ENCODE results near the gene ACAP3. TPM values are rescaled to one million over a fixed set of nuclear protein-coding genes. Genes with fewer than 3 reads are reported as not detected.
A peak's percentile ranks its signal among the peaks of the same experiment; 100 is the strongest.
"Not testable (repeated sequence)": the region's sequence is repeated elsewhere in the genome, so short reads cannot be mapped to it uniquely, and the experiment has no call there.

The ACAP3 gene
- total and polyA plus RNA-seq, 7 experiments from 2014 or later, result 3.2 to 70.8 (median 55.1) TPM

DNA sequence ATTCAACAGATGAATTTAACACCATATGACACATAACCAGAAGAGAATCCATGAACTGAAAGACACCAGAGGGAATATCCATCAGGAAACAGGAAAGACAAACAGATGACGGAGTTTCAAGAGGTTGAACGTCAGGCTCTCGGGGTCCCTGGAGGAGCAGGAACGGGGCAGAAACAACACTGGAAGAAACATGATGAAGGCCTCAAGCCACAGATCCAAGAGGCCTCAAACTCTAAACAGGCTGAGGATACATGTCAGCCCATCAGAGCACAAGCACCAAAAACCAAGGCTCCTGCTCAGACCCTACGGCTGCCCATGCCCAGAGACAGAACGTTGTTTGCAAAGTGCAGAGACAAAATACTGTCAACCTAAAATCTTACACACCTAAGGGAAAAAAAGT is 9.7 kb upstream of the ACAP3 start:
- no peak for ATAC-seq
- H3K27ac Mint-ChIP-seq, result peak overlapping the region in 2 of 9 donors; percentile 51 to 60
- peaks cover 0 to 4% (median 2%) of the 10 kb centered on the region in 5 donors for H3K36me3 Mint-ChIP-seq
- ChIA-PET CTCF (no interaction called here), POLR2A (no interaction called here)
- Histone ChIP-seq H3K9me3 (ENCODE audit: control insufficient read depth in 2 of 3, low read length in 3 of 3) (no peaks in the 10 kb centered on the region), H3K4me3 (ENCODE audit: low read length) (no peak overlapping the region), H3K27ac (ENCODE audit: low read depth, low read length) (no peak overlapping the region), H3K4me1 (ENCODE audit: control insufficient read depth in 2 of 2, insufficient read depth in 2 of 2, low read length in 2 of 2) (peaks cover 0 to 6% of the 10 kb centered on the region in 2 donors), H3K36me3 (ENCODE audit: control insufficient read depth in 2 of 3, insufficient read depth in 3 of 3, low read length in 3 of 3) (peaks cover 0 to 65% (median 4%) of the 10 kb centered on the region in 3 experiments), H3K27me3 (ENCODE audit: control insufficient read depth in 2 of 2, insufficient read depth in 2 of 2, low read length in 2 of 2) (no peaks in the 10 kb centered on the region)
- H3K27me3 Mint-ChIP-seq, result no peaks in the 10 kb centered on the region
- intact Hi-C loops (cut with micrococcal nuclease), result no loop called here
- no peak overlapping the region for H3K4me3 Mint-ChIP-seq
- H3K4me1 Mint-ChIP-seq, result peaks cover 6 to 24% (median 16%) of the 10 kb centered on the region in 7 donors
- no peak for DNase-seq
- peaks cover 0 to 3% (median 0%) of the 10 kb centered on the region in 11 donors for H3K9me3 Mint-ChIP-seq

DNA sequence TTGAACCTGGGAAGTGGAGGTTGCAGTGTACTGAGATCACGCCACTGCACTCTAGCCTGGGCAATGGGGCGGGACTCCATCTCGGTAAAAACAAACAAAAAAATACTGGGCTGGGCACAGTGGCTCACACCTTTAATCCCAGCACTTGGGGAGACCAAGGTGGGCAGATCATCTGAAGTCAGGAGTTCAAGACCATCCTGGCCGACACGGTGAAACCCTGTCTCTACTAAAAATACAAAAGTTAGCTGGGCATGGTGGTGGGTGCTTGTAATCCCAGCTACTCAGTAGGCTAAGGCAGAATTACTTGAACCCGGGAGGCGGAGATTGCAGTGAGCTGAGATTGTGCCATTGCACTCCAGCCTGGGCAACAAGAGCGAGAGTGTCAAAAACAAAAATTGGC is 8.5 kb upstream of the ACAP3 start:
- POLR2A ChIA-PET; ATAC-seq; H3K4me1 ChIP-seq (ENCODE audit: control insufficient read depth in 2 of 2, insufficient read depth in 2 of 2, low read length in 2 of 2); H3K27ac Mint-ChIP-seq; H3K9me3 ChIP-seq (ENCODE audit: control insufficient read depth in 2 of 3, low read length in 3 of 3); H3K9me3 Mint-ChIP-seq; H3K27me3 Mint-ChIP-seq; DNase-seq; H3K36me3 Mint-ChIP-seq; H3K27ac ChIP-seq (ENCODE audit: low read depth, low read length); intact Hi-C loops (cut with micrococcal nuclease); H3K4me3 Mint-ChIP-seq; CTCF ChIA-PET; H3K27me3 ChIP-seq (ENCODE audit: control insufficient read depth in 2 of 2, insufficient read depth in 2 of 2, low read length in 2 of 2); H3K4me3 ChIP-seq (ENCODE audit: low read length): not testable (repeated sequence)
- peaks cover 0 to 12% (median 11%) of the 10 kb centered on the region in 7 donors for H3K4me1 Mint-ChIP-seq
- H3K36me3 ChIP-seq (ENCODE audit: control insufficient read depth in 2 of 3, insufficient read depth in 3 of 3, low read length in 3 of 3), result peaks cover 0 to 74% (median 4%) of the 10 kb centered on the region in 3 experiments

DNA sequence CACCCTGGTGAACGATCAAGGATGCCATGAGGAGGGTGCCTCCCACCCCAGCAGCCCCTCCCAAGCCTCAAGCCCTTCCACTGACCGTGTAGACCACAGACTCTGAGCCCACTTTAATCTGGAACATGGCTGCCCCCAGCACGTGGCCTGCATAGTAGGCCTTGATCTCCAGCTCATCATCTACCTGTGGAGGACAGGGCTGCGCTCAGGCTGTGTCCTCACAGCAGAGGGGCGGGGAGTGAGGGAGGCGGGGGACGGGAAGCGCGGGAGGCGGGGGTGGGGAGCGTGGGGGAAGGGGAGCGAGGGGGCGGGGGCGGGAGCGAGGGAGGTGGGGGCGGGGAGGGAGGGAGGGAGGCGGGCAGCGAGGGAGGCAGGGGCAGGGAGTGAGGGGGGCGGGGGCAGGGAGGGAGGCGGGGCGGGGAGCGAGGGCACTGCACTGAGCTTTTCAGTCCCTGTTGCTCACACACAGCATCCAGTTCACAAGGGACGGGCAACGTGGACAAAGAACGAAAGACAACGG is 7.8 kb upstream of the ACAP3 start:
- Histone ChIP-seq H3K4me3 (ENCODE audit: low read length) (no peak overlapping the region), H3K27ac (ENCODE audit: low read depth, low read length) (no peak overlapping the region), H3K9me3 (ENCODE audit: control insufficient read depth in 2 of 3, low read length in 3 of 3) (no peaks in the 10 kb centered on the region), H3K4me1 (ENCODE audit: control insufficient read depth in 2 of 2, insufficient read depth in 2 of 2, low read length in 2 of 2) (no peaks in the 10 kb centered on the region), H3K27me3 (ENCODE audit: control insufficient read depth in 2 of 2, insufficient read depth in 2 of 2, low read length in 2 of 2) (no peaks in the 10 kb centered on the region), H3K36me3 (ENCODE audit: control insufficient read depth in 2 of 3, insufficient read depth in 3 of 3, low read length in 3 of 3) (peaks cover 0 to 74% (median 4%) of the 10 kb centered on the region in 3 experiments)
- DNase-seq (no peak), ATAC-seq (no peak)
- no peaks in the 10 kb centered on the region for H3K27me3 Mint-ChIP-seq
- ChIA-PET POLR2A (no interaction called here), CTCF (no interaction called here)
- no peak overlapping the region for H3K4me3 Mint-ChIP-seq
- intact Hi-C loops (cut with micrococcal nuclease), result no loop called here
- H3K4me1 Mint-ChIP-seq, result peaks cover 0 to 11% (median 10%) of the 10 kb centered on the region in 7 donors
- H3K27ac Mint-ChIP-seq, result no peak overlapping the region
- H3K9me3 Mint-ChIP-seq, result no peaks in the 10 kb centered on the region
- H3K36me3 Mint-ChIP-seq, result peaks cover 0 to 5% (median 2%) of the 10 kb centered on the region in 5 donors

DNA sequence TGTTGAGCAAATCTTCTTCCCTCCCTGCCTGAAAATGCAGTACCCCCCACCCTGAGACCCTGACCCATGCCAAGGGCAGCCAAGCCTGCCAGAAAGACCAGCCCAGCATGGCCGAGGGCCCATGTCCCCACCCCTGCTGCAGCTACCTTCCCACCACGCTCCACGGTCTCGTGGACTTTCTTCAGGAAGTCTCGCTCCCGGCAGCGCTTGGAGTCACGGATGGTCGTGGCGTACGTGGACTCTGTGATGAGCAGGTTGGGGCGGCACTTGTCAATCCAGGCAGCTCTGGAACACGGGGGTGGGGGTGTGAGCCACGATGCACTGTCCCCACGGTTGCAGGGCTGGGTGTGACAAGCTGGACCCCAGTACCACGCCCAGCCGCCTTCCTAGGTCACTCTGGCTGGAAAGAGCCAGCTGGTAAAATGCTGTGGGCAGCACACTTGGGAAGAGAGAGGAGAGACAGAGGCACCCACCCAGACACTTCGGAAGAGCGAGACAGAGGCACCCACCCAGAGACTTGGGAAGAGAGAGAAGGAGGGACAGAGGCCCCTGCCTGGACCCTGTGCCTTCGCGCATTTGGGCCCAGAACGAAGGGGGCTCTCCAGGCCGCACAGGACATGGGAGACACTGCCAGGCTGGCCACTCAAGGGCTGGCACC is 7.1 kb upstream of the ACAP3 start:
- ChIA-PET CTCF (no interaction called here), POLR2A (interaction anchor here (0.6 to 0.7 kb wide), 2 partner anchors 14 kb away, joined by 3 read pairs; no protein-coding TSS in a partner anchor)
- Mint-ChIP-seq H3K27me3 (no peaks in the 10 kb centered on the region), H3K9me3 (no peaks in the 10 kb centered on the region), H3K4me1 (peaks cover 0 to 9% (median 5%) of the 10 kb centered on the region in 7 donors), H3K27ac (no peak overlapping the region), H3K36me3 (peaks cover 0 to 5% (median 2%) of the 10 kb centered on the region in 5 donors), H3K4me3 (no peak overlapping the region)
- peaks cover 0 to 73% (median 4%) of the 10 kb centered on the region in 3 experiments for H3K36me3 ChIP-seq (ENCODE audit: control insufficient read depth in 2 of 3, insufficient read depth in 3 of 3, low read length in 3 of 3)
- H3K4me1 ChIP-seq (ENCODE audit: control insufficient read depth in 2 of 2, insufficient read depth in 2 of 2, low read length in 2 of 2), result peaks cover 0 to 1% of the 10 kb centered on the region in 2 donors
- H3K9me3 ChIP-seq (ENCODE audit: control insufficient read depth in 2 of 3, low read length in 3 of 3), result no peaks in the 10 kb centered on the region
- no peak overlapping the region for H3K27ac ChIP-seq (ENCODE audit: low read depth, low read length)
- no peak for ATAC-seq
- H3K27me3 ChIP-seq (ENCODE audit: control insufficient read depth in 2 of 2, insufficient read depth in 2 of 2, low read length in 2 of 2), result no peaks in the 10 kb centered on the region
- no peak overlapping the region for H3K4me3 ChIP-seq (ENCODE audit: low read length)
- intact Hi-C loops (cut with micrococcal nuclease), result no loop called here
- DNase-seq, result no peak

DNA sequence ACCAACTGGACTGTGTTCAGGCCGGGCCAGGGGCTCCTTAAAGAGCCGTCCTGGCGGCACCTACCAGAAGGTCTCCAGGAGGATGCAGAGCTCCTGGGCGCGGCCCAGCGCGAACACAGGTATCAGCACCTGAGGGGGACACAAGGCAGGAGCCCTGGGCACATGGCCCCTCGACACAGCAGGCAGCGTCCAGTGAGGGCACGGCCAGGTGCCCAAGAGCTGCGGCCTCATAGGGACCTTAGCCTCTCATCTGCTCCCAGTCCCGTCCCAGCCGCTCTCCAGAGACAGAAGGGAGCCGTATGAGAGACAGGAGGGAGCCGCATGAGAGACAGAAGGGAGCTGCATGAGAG is 6.5 kb upstream of the ACAP3 start:
- Mint-ChIP-seq H3K27me3 (no peaks in the 10 kb centered on the region), H3K36me3 (peaks cover 0 to 4% (median 0%) of the 10 kb centered on the region in 5 donors), H3K4me3 (no peak overlapping the region), H3K4me1 (peaks cover 0 to 5% (median under 1%) of the 10 kb centered on the region in 7 donors), H3K27ac (no peak overlapping the region), H3K9me3 (no peaks in the 10 kb centered on the region)
- Histone ChIP-seq H3K27ac (ENCODE audit: low read depth, low read length) (no peak overlapping the region), H3K27me3 (ENCODE audit: control insufficient read depth in 2 of 2, insufficient read depth in 2 of 2, low read length in 2 of 2) (no peaks in the 10 kb centered on the region), H3K9me3 (ENCODE audit: control insufficient read depth in 2 of 3, low read length in 3 of 3) (no peaks in the 10 kb centered on the region), H3K4me3 (ENCODE audit: low read length) (no peak overlapping the region), H3K4me1 (ENCODE audit: control insufficient read depth in 2 of 2, insufficient read depth in 2 of 2, low read length in 2 of 2) (peaks cover 2 to 7% of the 10 kb centered on the region in 2 donors), H3K36me3 (ENCODE audit: control insufficient read depth in 2 of 3, insufficient read depth in 3 of 3, low read length in 3 of 3) (peaks cover 0 to 67% (median 4%) of the 10 kb centered on the region in 3 experiments)
- ChIA-PET CTCF (no interaction called here), POLR2A (interaction anchor here (0.6 kb wide), 1 partner anchor 13 kb away, joined by 3 read pairs; no protein-coding TSS in a partner anchor)
- intact Hi-C loops (cut with micrococcal nuclease), result no loop called here
- no peak for DNase-seq
- ATAC-seq, result no peak

DNA sequence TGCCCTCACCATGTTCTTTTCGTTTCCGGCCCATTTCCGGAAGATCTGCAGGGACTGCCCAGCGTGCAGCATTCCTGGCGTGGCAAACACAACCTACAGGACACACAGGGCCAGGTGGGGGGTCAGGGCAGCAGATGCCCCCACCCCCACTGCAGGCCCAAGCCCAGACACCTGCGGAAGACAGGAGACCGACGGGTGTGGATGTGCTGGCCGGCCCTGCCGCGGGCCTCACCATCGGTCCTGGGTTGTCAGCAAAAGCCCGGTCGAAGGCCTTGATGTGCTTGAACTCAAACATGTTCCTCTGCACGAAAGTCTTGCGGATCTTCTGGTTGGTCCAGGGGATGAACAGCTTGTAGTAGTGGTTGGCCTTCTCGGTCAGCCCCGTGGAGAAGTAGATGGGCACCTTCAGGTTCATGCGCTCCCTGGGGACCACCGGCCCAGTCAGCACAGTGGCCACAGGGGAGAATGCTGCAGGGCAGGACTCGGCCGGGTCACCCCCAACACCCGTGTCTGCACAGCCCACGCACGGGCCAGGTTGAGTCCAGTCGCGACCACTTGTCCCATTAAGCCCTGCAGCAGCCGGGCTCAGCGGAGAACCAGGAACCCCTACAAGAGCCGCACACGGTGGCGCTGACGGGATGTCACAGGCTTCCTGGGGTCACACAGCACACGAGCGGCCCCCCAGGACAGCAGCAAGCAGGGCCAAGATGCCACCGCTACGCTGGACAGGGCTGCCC is 5.9 kb upstream of the ACAP3 start:
- peaks cover 0 to 5% (median 0%) of the 10 kb centered on the region in 7 donors for H3K4me1 Mint-ChIP-seq
- no peaks in the 10 kb centered on the region for H3K27me3 Mint-ChIP-seq
- ATAC-seq (no peak), DNase-seq (no peak)
- H3K9me3 ChIP-seq (ENCODE audit: control insufficient read depth in 2 of 3, low read length in 3 of 3), result no peaks in the 10 kb centered on the region
- peaks cover 5 to 8% of the 10 kb centered on the region in 2 donors for H3K4me1 ChIP-seq (ENCODE audit: control insufficient read depth in 2 of 2, insufficient read depth in 2 of 2, low read length in 2 of 2)
- intact Hi-C loops (cut with micrococcal nuclease), result no loop called here
- CTCF ChIA-PET, result interaction anchor here (0.5 kb wide), 1 partner anchor 55 kb away, joined by 5 read pairs; no protein-coding TSS in a partner anchor
- peak overlapping the region in 1 of 10 donors; percentile 1 for H3K4me3 Mint-ChIP-seq
- peak overlapping the region in 1 of 9 donors; percentile 44 for H3K27ac Mint-ChIP-seq
- H3K36me3 ChIP-seq (ENCODE audit: control insufficient read depth in 2 of 3, insufficient read depth in 3 of 3, low read length in 3 of 3), result peaks cover 0 to 61% (median 4%) of the 10 kb centered on the region in 3 experiments
- H3K36me3 Mint-ChIP-seq, result peaks cover 0 to 4% (median 0%) of the 10 kb centered on the region in 5 donors
- H3K27ac ChIP-seq (ENCODE audit: low read depth, low read length), result no peak overlapping the region
- no peaks in the 10 kb centered on the region for H3K27me3 ChIP-seq (ENCODE audit: control insufficient read depth in 2 of 2, insufficient read depth in 2 of 2, low read length in 2 of 2)
- no peak overlapping the region for H3K4me3 ChIP-seq (ENCODE audit: low read length)
- POLR2A ChIA-PET, result no interaction called here
- no peaks in the 10 kb centered on the region for H3K9me3 Mint-ChIP-seq
